Thoracic aorta (tissue), 2 donors: ENCODE results near the gene LDAH. TPM values are rescaled to one million over a fixed set of nuclear protein-coding genes. Genes with fewer than 3 reads are reported as not detected.

Source experiments
- ATAC-seq: fragments of 150-250 bp; one replicate; pipeline ENCODE4 v1.8.0; 2017; ENCODE audit warnings: low read depth; ENCODE audit not compliant: insufficient number of reproducible peaks, low FRiP score
- DNase-seq: peaks from one replicate; pipeline ENCODE4 v3.0.0-alpha.2; 2020; ENCODE audit warnings: low spot score
- H3K27ac ChIP-seq, 2 donors: fragments of 200-600 bp; sonication (generic); 1 replicate in 1 of 2; 2 replicates in 1 of 2; pipeline ENCODE4 v1.5.1; 2016; ENCODE audit warnings: mild to moderate bottlenecking in 2 of 2, moderate library complexity in 2 of 2
- H3K27me3 ChIP-seq: fragments of 200-600 bp; sonication (generic); replicated peaks from 2 replicates; pipeline ENCODE4 v1.6.0; 2016; ENCODE audit warnings: mild to moderate bottlenecking; ENCODE audit not compliant: insufficient read depth
- H3K36me3 ChIP-seq: fragments of 200-600 bp; sonication (generic); one replicate; pipeline ENCODE4 v1.5.1; 2016
- H3K4me1 ChIP-seq, 2 donors: fragments of 200-600 bp; sonication (generic); 1 replicate in 1 of 2; 2 replicates in 1 of 2; pipeline versions ENCODE4 v1.5.1 to v1.6.0; 2016; ENCODE audit warnings: low read depth in 2 of 2, mild to moderate bottlenecking in 1 of 2; ENCODE audit not compliant: control insufficient read depth in 1 of 2
- H3K4me3 ChIP-seq: fragments of 200-600 bp; sonication (generic); 2 replicates; pipeline ENCODE4 v1.5.1; 2016; ENCODE audit warnings: mild to moderate bottlenecking
- H3K9me3 ChIP-seq: fragments of 200-600 bp; sonication (generic); 2 replicates; pipeline ENCODE4 v1.5.1; 2016
- CTCF ChIP-seq: fragments of 200-600 bp; sonication (generic); IDR thresholded peaks from one replicate; pipeline ENCODE4 v1.5.1; 2019; ENCODE audit warnings: antibody characterized with exemption
- total RNA-seq, 2 donors: library from RNA; depleted of rRNA; stranded (reverse); fragments of >200 nt; gene quantifications; one replicate each; pipeline versions ENCODE4 v1.1.0 to v1.2.3, GENCODE V29; 2016

Gene LDAH
- total RNA-seq, 2 donors from 2014 or later = 14.5 to 19.8 TPM

DNA sequence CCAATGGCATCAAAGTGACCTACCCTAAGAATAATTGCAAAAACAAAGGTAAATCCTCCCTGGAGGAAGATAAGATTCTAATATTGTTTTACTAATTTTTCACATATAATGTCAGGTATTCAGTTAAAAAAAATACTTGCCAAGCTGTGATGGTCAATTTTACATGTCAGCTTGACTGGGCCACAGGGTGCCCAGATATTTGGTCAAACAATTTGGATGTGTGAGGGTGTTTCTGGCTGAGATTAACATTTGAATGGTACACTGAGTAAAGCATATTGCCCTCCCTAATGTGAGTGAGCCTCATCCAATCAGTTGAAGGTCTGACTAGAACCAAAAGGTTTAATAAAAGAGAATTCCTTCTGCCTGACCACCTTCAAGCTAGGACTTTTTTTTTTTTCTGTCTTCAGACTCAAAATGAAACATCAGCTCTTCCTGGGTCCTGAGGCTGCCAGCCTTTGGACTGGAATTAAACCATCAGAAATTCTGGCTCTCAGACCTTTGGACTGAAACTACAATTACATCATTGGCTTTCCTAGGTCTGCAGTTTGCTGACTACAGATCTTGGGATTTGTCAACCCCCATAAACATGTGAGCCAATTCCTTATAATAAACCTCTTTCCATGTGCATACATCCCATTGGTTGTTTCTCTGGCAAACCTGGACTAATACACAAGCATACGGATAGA, 65.4 kb downstream of the LDAH start:
- H3K9me3 ChIP-seq = no peaks in the 10 kb centered on the region
- no peaks in the 10 kb centered on the region for H3K27me3 ChIP-seq
- no peak overlapping the region for H3K4me3 ChIP-seq
- no peak for TF ChIP-seq CTCF
- ATAC-seq (no peak), DNase-seq (no peak)
- H3K4me1 ChIP-seq = peaks cover 10 to 11% of the 10 kb centered on the region in 2 donors
- H3K36me3 ChIP-seq = no peaks in the 10 kb centered on the region
- H3K27ac ChIP-seq = peak overlapping the region in 1 of 2 donors; percentile 30

- Histone ChIP-seq H3K36me3 (no peaks in the 10 kb centered on the region), H3K4me3 (no peak overlapping the region), H3K4me1 (peaks cover 5 to 11% of the 10 kb centered on the region in 2 donors), H3K9me3 (no peaks in the 10 kb centered on the region), H3K27me3 (no peaks in the 10 kb centered on the region), H3K27ac (no peak overlapping the region)
- ATAC-seq (no peak), DNase-seq (no peak)
- no peak for TF ChIP-seq CTCF
Observed at GRCh38 chr2:20755132-20755800, 67.6 kb downstream of the LDAH start.

- Histone ChIP-seq H3K4me3 (no peak overlapping the region), H3K9me3 (no peaks in the 10 kb centered on the region), H3K36me3 (no peaks in the 10 kb centered on the region), H3K4me1 (peaks cover 5% of the 10 kb centered on the region in 2 donors), H3K27me3 (no peaks in the 10 kb centered on the region), H3K27ac (no peak overlapping the region)
- no peak for DNase-seq
- ATAC-seq = no peak
- no peak for TF ChIP-seq CTCF
Observed at GRCh38 chr2:20752293-20752692, 70.6 kb downstream of the LDAH start.

- no peak for TF ChIP-seq CTCF
- Histone ChIP-seq H3K4me1 (no peaks in the 10 kb centered on the region), H3K27me3 (no peaks in the 10 kb centered on the region), H3K27ac (no peak overlapping the region), H3K36me3 (no peaks in the 10 kb centered on the region), H3K9me3 (no peaks in the 10 kb centered on the region), H3K4me3 (no peak overlapping the region)
- DNase-seq = no peak
- ATAC-seq = no peak
Observed at GRCh38 chr2:20747317-20747716, 75.6 kb downstream of the LDAH start.

DNA sequence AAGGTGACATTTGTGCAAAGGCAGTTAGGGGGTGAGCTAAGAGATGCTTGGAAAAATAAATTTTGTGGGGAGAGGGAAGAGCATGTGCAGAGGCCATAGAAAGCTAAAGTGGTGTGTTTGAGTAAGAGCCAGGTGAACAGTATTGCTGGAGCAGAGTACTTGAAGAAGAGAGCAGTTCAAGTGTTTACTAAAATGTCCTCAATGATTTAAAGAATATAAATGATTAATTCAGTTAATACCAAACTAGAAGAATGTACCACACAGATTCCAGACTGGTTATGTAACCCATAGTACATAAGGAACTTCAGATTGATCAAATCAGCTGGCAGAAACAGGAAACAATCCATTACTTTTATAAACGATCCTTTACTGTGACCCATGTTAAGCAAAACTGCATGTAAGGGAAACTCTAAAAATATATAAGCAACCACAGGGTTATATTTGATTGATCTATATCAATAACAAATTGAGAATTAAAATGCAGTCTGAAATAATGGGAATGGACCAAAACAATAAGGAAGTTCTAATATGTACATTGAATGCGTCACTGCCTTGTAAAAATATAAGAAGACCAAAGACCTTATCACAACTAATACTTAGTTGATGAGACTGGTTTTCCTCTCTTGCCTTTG, 76.9 kb downstream of the LDAH start:
- H3K4me1 ChIP-seq = no peaks in the 10 kb centered on the region
- TF ChIP-seq CTCF = no peak
- H3K4me3 ChIP-seq = no peak overlapping the region
- DNase-seq (no peak), ATAC-seq (no peak)
- no peak overlapping the region for H3K27ac ChIP-seq
- no peaks in the 10 kb centered on the region for H3K27me3 ChIP-seq
- H3K9me3 ChIP-seq = no peaks in the 10 kb centered on the region
- H3K36me3 ChIP-seq = no peaks in the 10 kb centered on the region
